CD4-positive, alpha-beta T cell (primary cell): ENCODE data around the gene OPRL1. TPM values are rescaled to one million over a fixed set of nuclear protein-coding genes. Genes with fewer than 3 reads are reported as not detected.

Experiments used
- ATAC-seq: fragments of 200-7000 bp; cut with Tn5 transposase; one replicate; pipeline ENCODE4 v1.10.0; 2022; ENCODE audit warnings: mild to moderate bottlenecking; ENCODE audit not compliant: poor library complexity
- CTCF ChIA-PET: fragments of 350-600 bp; sonication (Branson Sonifier 250); formaldehyde crosslinking; loops from one replicate; lab custom pipeline; 2021; ENCODE audit warnings: antibody characterized with exemption, inconsistent platforms; lab: Charles Lee
- POLR2A ChIA-PET: fragments of 350-600 bp; sonication (Branson Sonifier 250); formaldehyde crosslinking; loops from one replicate; lab custom pipeline; 2021; ENCODE audit warnings: antibody characterized with exemption, inconsistent platforms; lab: Charles Lee
- DNase-seq, 14 experiments: peaks; one replicate each; pipeline ENCODE4 v3.0.0-alpha.2; 2013 to 2020; ENCODE audit warnings: mixed read lengths in 2 of 14
- H3K27ac ChIP-seq, 2 donors: one replicate each; pipeline versions ENCODE4 v1.5.1 to v1.7.0; 2013; ENCODE audit warnings: low read length in 2 of 2, low read depth in 1 of 2, mild to moderate bottlenecking in 1 of 2
- H3K27me3 ChIP-seq, 2 experiments: 1 replicate in 1 of 2; 2 replicates in 1 of 2; pipeline versions ENCODE4 v1.6.1 to v1.7.0; 2013; ENCODE audit warnings: low read length in 2 of 2, control low read depth in 1 of 2, mild to moderate bottlenecking in 1 of 2, moderate library complexity in 1 of 2; ENCODE audit not compliant: insufficient read depth in 2 of 2, control insufficient read depth in 1 of 2
- H3K36me3 ChIP-seq: one replicate; pipeline ENCODE4 v1.6.1; 2013; ENCODE audit warnings: low read length, control low read depth; ENCODE audit not compliant: insufficient read depth
- H3K4me1 ChIP-seq: one replicate; pipeline ENCODE4 v1.6.1; 2013; ENCODE audit warnings: low read length, control low read depth; ENCODE audit not compliant: insufficient read depth
- H3K4me3 ChIP-seq: one replicate; pipeline ENCODE4 v1.5.1; 2013; ENCODE audit warnings: mild to moderate bottlenecking, low read length, moderate library complexity
- H3K9me3 ChIP-seq, 2 experiments: 1 replicate in 1 of 2; 2 replicates in 1 of 2; pipeline versions ENCODE4 v1.6.1 to v1.7.0; 2013; ENCODE audit warnings: low read length in 2 of 2, mild to moderate bottlenecking in 2 of 2, control low read depth in 1 of 2, moderate library complexity in 1 of 2; ENCODE audit not compliant: control insufficient read depth in 1 of 2, insufficient read depth in 1 of 2
- H3K27ac Mint-ChIP-seq: one replicate; pipeline ENCODE4 v1.8.0; 2020; ENCODE audit warnings: mixed read lengths
- H3K27me3 Mint-ChIP-seq: one replicate; pipeline ENCODE4 v1.8.0; 2021; ENCODE audit warnings: mixed read lengths
- H3K36me3 Mint-ChIP-seq: one replicate; pipeline ENCODE4 v1.8.0; 2021; ENCODE audit warnings: low read depth, mixed read lengths
- H3K4me1 Mint-ChIP-seq: one replicate; pipeline ENCODE4 v1.8.0; 2021; ENCODE audit warnings: low read depth, mixed read lengths
- H3K4me3 Mint-ChIP-seq: one replicate; pipeline ENCODE4 v1.8.0; 2020; ENCODE audit warnings: mild to moderate bottlenecking, mixed read lengths
- H3K9me3 Mint-ChIP-seq: one replicate; pipeline ENCODE4 v1.8.0; 2020; ENCODE audit warnings: mixed read lengths
- intact Hi-C, 2 experiments: fragments of 100-400 bp; cut with DNase I in 1 of 2; cut with micrococcal nuclease in 1 of 2; formaldehyde crosslinking; loops; one replicate each; pipeline versions ENCODE4 v1.15.1 to v1.9.0; 2023 to 2025; cut with DNase I, micrococcal nuclease
- total RNA-seq, 174 experiments: library from RNA in 2 of 174; stranded (reverse) in 2 of 174; gene quantifications; one replicate each; pipeline ENCODE4 v1.2.3 and lab custom pipeline; 2021 to 2026
- TF ChIP-seq, protein P1 (sequence below): fragments of 200-600 bp; IDR thresholded peaks from one replicate; pipeline ENCODE4 v1.8.0; 2022; ENCODE audit warnings: antibody characterized with exemption, mild to moderate bottlenecking

Gene OPRL1
- total RNA-seq, 2 experiments from 2014 or later = 1.0 to 1.2 TPM

DNA sequence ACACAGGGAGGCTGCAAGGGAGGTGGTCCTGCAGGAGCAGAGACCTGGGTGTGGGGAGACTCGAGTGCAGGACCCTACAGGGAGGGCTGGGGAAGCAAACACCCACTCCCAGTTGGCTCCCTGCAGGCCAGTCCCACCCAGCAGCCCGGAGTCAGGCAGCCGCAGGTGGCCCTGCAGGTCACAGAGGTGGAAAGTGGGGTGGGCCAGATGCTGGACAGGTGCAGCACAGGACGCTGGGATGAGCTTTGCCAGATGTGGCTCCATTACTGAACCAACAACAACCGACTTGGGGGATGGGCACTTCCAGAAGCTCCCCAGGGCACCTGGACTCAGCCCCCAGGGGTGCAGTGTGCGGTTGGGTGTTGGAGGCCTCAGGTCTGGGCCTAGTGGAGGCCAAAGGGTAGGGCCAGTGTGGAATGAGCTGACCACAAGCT, 57.7 kb downstream of the OPRL1 start:
- no peaks in the 10 kb centered on the region for H3K36me3 ChIP-seq
- TF ChIP-seq, protein P1, sequence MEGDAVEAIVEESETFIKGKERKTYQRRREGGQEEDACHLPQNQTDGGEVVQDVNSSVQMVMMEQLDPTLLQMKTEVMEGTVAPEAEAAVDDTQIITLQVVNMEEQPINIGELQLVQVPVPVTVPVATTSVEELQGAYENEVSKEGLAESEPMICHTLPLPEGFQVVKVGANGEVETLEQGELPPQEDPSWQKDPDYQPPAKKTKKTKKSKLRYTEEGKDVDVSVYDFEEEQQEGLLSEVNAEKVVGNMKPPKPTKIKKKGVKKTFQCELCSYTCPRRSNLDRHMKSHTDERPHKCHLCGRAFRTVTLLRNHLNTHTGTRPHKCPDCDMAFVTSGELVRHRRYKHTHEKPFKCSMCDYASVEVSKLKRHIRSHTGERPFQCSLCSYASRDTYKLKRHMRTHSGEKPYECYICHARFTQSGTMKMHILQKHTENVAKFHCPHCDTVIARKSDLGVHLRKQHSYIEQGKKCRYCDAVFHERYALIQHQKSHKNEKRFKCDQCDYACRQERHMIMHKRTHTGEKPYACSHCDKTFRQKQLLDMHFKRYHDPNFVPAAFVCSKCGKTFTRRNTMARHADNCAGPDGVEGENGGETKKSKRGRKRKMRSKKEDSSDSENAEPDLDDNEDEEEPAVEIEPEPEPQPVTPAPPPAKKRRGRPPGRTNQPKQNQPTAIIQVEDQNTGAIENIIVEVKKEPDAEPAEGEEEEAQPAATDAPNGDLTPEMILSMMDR = no peak
- intact Hi-C loops = no loop called here
- H3K27me3 ChIP-seq = peaks cover 0 to 2% of the 10 kb centered on the region in 2 experiments
- Mint-ChIP-seq H3K36me3 (no peaks in the 10 kb centered on the region), H3K4me1 (no peaks in the 10 kb centered on the region), H3K27ac (no peak overlapping the region), H3K27me3 (peaks cover 6% of the 10 kb centered on the region), H3K9me3 (no peaks in the 10 kb centered on the region), H3K4me3 (no peak overlapping the region)
- DNase-seq (no peak), ATAC-seq (no peak)
- CTCF ChIA-PET = no interaction called here
- no peak overlapping the region for H3K4me3 ChIP-seq
- POLR2A ChIA-PET = no interaction called here
- H3K9me3 ChIP-seq = no peaks in the 10 kb centered on the region
- H3K4me1 ChIP-seq = no peaks in the 10 kb centered on the region
- no peak overlapping the region for H3K27ac ChIP-seq

DNA sequence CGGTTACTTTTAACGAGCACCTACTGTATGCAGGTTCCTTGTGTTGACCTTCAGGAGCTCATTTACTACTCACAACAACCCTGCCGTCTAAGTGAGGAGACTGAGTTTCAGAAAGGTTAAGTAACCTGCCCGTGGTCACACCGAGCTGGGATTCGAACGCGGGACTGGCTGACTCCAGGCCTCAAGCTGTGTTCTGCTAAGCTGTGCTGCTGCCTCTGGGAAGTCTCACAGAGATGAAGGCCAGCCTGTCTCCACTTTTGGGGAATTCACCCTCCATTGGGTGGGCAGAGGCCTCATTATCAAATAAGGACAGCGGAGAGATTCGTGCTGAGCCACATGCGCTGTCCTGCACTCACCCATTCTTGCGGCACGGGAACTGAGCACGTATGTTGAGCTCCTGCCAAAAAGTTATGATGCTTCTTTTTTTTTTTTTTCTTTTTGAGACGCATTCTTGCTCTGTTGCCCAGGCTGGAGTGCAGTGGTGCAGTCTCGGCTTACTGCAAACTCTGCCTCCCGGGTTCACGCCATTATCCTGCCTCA, 58.5 kb downstream of the OPRL1 start:
- Mint-ChIP-seq H3K27ac (no peak overlapping the region), H3K4me3 (no peak overlapping the region), H3K9me3 (no peaks in the 10 kb centered on the region), H3K4me1 (no peaks in the 10 kb centered on the region), H3K27me3 (peaks cover 6% of the 10 kb centered on the region), H3K36me3 (no peaks in the 10 kb centered on the region)
- Histone ChIP-seq H3K4me3 (no peak overlapping the region), H3K4me1 (no peaks in the 10 kb centered on the region), H3K27me3 (peaks cover 0 to 2% of the 10 kb centered on the region in 2 experiments), H3K36me3 (no peaks in the 10 kb centered on the region), H3K27ac (no peak overlapping the region), H3K9me3 (no peaks in the 10 kb centered on the region)
- intact Hi-C loops = no loop called here
- TF ChIP-seq, protein P1 = no peak
- ATAC-seq (no peak), DNase-seq (no peak)
- CTCF ChIA-PET = no interaction called here
- POLR2A ChIA-PET = no interaction called here

DNA sequence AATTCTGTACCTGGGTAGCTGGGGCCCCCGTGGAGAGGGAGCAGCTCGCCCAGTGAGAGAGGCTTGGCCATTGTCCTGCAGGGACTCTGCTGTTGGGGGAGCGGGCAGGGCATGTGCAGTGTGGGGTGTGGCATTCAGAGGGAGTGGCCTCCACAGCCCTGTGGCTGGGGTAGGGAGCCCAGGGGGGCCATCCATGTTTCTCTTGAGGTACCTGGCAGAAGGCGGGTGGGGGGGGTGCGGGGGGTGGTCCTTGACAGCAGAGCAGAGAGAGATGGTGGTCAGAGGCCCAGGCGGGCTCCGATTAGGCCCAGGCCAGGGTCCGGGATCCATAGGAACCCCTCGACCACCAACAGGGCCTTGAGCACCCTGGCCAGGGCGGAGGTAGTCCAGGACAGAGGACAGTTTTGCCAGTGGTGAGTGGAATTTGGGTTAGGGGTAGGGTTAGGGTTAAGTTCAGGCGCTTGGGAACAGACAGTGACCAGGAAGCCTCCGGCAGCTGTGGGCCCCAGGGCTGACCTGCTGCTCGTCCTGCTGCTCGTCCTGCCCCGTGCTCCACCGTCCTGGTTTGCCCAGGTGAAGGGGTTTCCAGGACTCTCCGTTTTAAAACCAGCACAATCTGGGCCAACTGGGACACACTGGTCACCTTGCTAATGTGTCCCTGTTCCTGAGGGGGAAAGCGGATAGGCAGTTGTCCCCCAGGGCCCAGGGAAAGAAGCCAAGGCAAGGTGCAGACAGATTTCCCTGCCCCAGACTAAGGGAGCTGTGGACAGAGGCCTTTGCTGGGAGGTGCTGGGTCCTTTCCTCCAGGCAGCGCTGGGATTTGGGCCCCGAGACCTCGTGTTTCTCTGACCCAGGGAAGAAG, 59.5 kb downstream of the OPRL1 start:
- Histone ChIP-seq H3K36me3 (no peaks in the 10 kb centered on the region), H3K4me1 (no peaks in the 10 kb centered on the region), H3K4me3 (no peak overlapping the region), H3K27ac (no peak overlapping the region), H3K9me3 (peaks cover 0 to 1% of the 10 kb centered on the region in 2 experiments), H3K27me3 (peaks cover 0 to 2% of the 10 kb centered on the region in 2 experiments)
- no peak for ATAC-seq
- TF ChIP-seq, protein P1 = no peak
- DNase-seq = no peak
- Mint-ChIP-seq H3K9me3 (peaks cover 2% of the 10 kb centered on the region), H3K4me1 (no peaks in the 10 kb centered on the region), H3K36me3 (no peaks in the 10 kb centered on the region), H3K27me3 (peaks cover 10% of the 10 kb centered on the region), H3K4me3 (no peak overlapping the region), H3K27ac (no peak overlapping the region)
- intact Hi-C loops = no loop called here
- ChIA-PET CTCF (no interaction called here), POLR2A (no interaction called here)
